Measurements from ENCODE around the gene ATG7. TPM values are rescaled to one million over a fixed set of nuclear protein-coding genes. Genes with fewer than 3 reads are reported as not detected.

ATG7 gene
- total RNA-seq, 1 donor from 2014 or later, result 42.5 TPM

GRCh38 chr3:11464356-11464755 is 192.2 kb downstream of the ATG7 start:
- Mint-ChIP-seq H3K36me3 (ENCODE audit: unreplicated experiment) (peaks cover 3% of the 10 kb centered on the region), H3K27ac (ENCODE audit: unreplicated experiment) (peak overlapping the region; percentile 57), H3K4me1 (ENCODE audit: unreplicated experiment) (peaks cover 57% of the 10 kb centered on the region), H3K4me3 (ENCODE audit: unreplicated experiment) (no peak overlapping the region), H3K27me3 (ENCODE audit: unreplicated experiment) (no peaks in the 10 kb centered on the region), H3K9me3 (ENCODE audit: unreplicated experiment) (no peaks in the 10 kb centered on the region)
- no peak for DNase-seq (ENCODE audit: extremely low spot score, unreplicated experiment)
- TF ChIP-seq CTCF (IDR thresholded peaks at IDR 0.05), result no peak

GRCh38 chr3:11465744-11466616 is 193.8 kb downstream of the ATG7 start:
- Mint-ChIP-seq H3K4me1 (ENCODE audit: unreplicated experiment) (peaks cover 40% of the 10 kb centered on the region), H3K27ac (ENCODE audit: unreplicated experiment) (peak overlapping the region; percentile 88), H3K36me3 (ENCODE audit: unreplicated experiment) (peaks cover 7% of the 10 kb centered on the region), H3K9me3 (ENCODE audit: unreplicated experiment) (no peaks in the 10 kb centered on the region), H3K27me3 (ENCODE audit: unreplicated experiment) (no peaks in the 10 kb centered on the region), H3K4me3 (ENCODE audit: unreplicated experiment) (peak overlapping the region; percentile 11)
- TF ChIP-seq CTCF (IDR thresholded peaks at IDR 0.05), result no peak
- no peak for DNase-seq (ENCODE audit: extremely low spot score, unreplicated experiment)

GRCh38 chr3:11467875-11468274 is 195.7 kb downstream of the ATG7 start:
- peaks cover 10% of the 10 kb centered on the region for H3K36me3 Mint-ChIP-seq (ENCODE audit: unreplicated experiment)
- peak overlapping the region; percentile 88 for H3K27ac Mint-ChIP-seq (ENCODE audit: unreplicated experiment)
- no peak for TF ChIP-seq CTCF (IDR thresholded peaks at IDR 0.05)
- DNase-seq (ENCODE audit: extremely low spot score, unreplicated experiment), result no peak
- no peaks in the 10 kb centered on the region for H3K9me3 Mint-ChIP-seq (ENCODE audit: unreplicated experiment)
- H3K4me1 Mint-ChIP-seq (ENCODE audit: unreplicated experiment), result peaks cover 35% of the 10 kb centered on the region
- no peaks in the 10 kb centered on the region for H3K27me3 Mint-ChIP-seq (ENCODE audit: unreplicated experiment)
- H3K4me3 Mint-ChIP-seq (ENCODE audit: unreplicated experiment), result no peak overlapping the region

- no peak for TF ChIP-seq CTCF (IDR thresholded peaks at IDR 0.05)
- H3K9me3 Mint-ChIP-seq (ENCODE audit: unreplicated experiment), result no peaks in the 10 kb centered on the region
- no peak for DNase-seq (ENCODE audit: extremely low spot score, unreplicated experiment)
- H3K27me3 Mint-ChIP-seq (ENCODE audit: unreplicated experiment), result no peaks in the 10 kb centered on the region
- H3K4me1 Mint-ChIP-seq (ENCODE audit: unreplicated experiment), result peaks cover 33% of the 10 kb centered on the region
- H3K27ac Mint-ChIP-seq (ENCODE audit: unreplicated experiment), result no peak overlapping the region
- H3K36me3 Mint-ChIP-seq (ENCODE audit: unreplicated experiment), result peaks cover 10% of the 10 kb centered on the region
- no peak overlapping the region for H3K4me3 Mint-ChIP-seq (ENCODE audit: unreplicated experiment)
Measured at GRCh38 chr3:11470031-11470853, 198.0 kb downstream of the ATG7 start.

GRCh38 chr3:11475324-11475723 is 203.1 kb downstream of the ATG7 start:
- no peak for DNase-seq (ENCODE audit: extremely low spot score, unreplicated experiment)
- no peaks in the 10 kb centered on the region for H3K27me3 Mint-ChIP-seq (ENCODE audit: unreplicated experiment)
- TF ChIP-seq CTCF (IDR thresholded peaks at IDR 0.05), result no peak
- no peaks in the 10 kb centered on the region for H3K9me3 Mint-ChIP-seq (ENCODE audit: unreplicated experiment)
- H3K36me3 Mint-ChIP-seq (ENCODE audit: unreplicated experiment), result peaks cover 7% of the 10 kb centered on the region
- no peak overlapping the region for H3K4me3 Mint-ChIP-seq (ENCODE audit: unreplicated experiment)
- H3K27ac Mint-ChIP-seq (ENCODE audit: unreplicated experiment), result no peak overlapping the region
- H3K4me1 Mint-ChIP-seq (ENCODE audit: unreplicated experiment), result peaks cover 52% of the 10 kb centered on the region

Data from osteocyte (in vitro differentiated cells).